HG02970 (cell line): ENCODE results near the gene ETS1.

ENCODE experiments used
- ATAC-seq: cut with Tn5 transposase; IDR thresholded peaks from one replicate; pipeline ENCODE4 v1.9.1; 2021; ENCODE audit warnings: mild to moderate bottlenecking, moderate library complexity, moderate number of reproducible peaks; ENCODE audit not compliant: unreplicated experiment, low FRiP score

ETS1 gene

DNA sequence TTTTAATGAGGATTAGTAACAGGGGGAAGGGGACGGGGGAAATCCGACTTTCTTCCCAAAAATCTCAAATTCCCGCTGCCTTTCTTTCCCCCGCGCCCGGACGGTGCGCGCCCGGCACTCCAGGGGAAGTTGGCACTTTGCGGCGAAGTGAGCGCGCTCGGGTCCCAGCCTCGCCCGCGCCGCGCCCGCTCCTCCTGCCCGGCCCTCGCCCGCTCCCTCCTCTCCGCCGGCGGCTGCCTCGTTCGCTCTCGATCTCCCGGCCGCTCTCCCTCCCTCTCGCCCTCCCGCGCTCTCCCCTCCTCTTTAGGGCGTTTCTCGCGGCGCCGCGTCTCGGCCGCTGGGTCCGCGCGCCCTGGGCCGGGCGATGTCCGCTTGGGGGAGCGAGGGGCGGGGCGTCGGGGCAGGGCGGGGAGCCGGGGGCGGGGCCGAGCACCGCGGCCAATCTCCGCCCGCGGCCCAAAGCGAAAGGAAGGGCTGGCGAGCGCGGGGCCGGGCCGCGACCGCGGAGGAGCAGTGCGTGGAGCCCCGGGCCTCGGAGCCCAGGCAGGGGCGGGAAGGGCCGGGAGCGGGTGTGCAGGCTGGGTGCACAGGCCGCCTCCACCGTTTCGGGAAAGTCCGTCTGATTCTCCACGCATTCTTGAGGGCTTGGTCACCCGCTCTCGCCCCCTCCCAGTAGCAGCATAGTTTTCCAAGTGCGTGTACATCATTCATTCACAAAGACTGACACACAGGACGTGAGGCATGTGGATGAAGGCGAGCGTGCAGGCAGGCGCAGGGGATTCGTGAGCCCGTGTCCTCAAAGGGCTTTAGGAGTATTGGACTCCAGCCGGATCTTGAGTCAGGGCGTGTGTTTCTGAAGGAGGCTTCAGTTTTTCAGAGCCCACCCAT is 65.1 kb downstream of the ETS1 start:
- ATAC-seq = peak; percentile 79

GRCh38 chr11:128521682-128522054 is 65.7 kb downstream of the ETS1 start:
- ATAC-seq = no peak

DNA sequence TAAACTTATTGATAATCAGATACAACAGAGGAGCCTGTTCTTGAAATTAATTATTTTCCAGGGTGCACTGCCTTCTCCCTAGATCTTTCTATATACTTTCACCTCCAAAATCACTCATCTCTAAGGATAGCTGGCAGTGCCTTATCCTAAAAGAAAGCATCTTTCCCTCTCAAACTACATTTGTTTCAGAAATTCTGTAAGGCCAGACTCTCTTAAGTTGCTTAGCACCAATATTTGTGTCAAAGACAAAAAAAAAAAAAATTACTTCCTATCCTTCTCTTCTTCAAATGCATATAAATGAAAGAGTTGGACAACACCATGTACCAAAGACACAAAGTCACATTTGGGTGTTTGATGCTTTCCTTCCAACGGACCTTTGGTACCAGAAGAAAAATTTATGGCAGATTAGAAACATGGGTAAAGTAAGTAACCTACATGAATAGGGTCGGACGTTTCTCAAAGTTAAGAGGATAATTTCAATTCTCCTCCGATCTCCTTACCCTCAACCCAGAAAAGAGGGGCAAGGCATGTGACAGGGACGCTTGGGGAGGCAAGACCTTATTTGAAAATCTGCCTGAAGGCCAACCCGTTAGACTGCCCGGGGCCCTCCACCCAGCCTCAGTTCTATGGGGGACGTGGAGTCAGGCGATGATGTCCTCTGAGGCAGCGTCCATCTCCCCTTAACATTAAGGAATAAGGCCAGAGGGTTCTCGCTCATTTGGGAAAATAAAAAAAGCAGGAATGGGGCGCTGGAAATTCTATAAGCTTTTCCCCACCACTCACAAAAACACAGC is 66.3 kb downstream of the ETS1 start:
- ATAC-seq = no peak

- no peak for ATAC-seq
These were observed 67.0 kb downstream of the ETS1 start for GRCh38 chr11:128520206-128520887.

DNA sequence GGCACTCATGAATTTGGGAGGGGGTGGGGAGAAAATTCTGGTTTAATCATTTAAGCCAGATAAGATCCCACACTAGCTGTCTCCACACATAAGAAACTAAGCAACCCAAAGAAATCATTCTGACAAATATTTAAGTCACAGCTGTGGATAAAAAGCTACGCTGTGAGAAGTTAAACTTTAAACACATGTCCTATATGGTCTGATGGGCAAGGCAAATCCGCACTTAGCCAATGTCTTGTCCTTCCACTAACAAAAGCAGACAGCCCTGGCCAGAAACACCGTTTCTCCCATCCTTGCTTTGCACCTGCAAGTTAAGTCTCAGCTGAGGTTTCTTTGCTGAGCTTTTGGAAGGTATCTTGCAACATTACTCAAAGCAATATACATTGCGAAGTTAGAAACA is 68.0 kb downstream of the ETS1 start:
- ATAC-seq = no peak

DNA sequence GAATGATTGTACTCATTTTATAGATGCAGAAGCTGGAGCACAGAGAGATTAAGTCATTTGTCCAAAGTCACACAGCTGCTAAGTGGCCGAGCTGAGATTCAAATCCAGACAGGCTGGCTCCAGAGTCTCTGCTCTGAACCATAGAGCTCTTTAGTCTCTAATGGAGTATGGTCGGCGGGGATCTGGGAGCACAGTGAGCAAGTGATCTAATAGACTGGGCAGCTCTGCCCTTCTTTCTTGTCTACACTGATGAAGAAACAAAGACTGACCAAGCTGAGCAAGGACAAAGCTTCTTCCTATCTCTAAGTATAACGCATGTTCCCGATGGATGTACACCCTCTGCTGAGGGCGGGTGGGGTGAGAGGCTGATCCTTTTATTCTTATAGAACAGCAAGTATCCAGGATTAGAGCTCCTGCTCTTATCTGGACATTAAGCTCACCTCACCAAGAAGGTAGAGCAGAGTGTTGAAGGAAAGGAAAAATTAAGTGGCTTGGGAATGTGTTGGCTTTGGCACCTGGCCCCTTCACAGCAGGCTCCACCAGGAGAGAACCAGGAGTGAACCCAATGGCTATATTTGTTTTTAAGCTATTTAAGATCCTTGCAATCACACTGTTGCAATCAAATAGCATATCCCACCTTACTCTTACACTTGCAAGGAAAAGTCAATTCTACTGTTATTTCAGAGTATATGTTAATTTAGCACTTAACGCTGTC is 68.7 kb downstream of the ETS1 start:
- no peak for ATAC-seq

- no peak for ATAC-seq
These were observed 69.7 kb downstream of the ETS1 start for GRCh38 chr11:128517451-128518230.

GRCh38 chr11:128516886-128517285 is 70.5 kb downstream of the ETS1 start:
- ATAC-seq = no peak

DNA sequence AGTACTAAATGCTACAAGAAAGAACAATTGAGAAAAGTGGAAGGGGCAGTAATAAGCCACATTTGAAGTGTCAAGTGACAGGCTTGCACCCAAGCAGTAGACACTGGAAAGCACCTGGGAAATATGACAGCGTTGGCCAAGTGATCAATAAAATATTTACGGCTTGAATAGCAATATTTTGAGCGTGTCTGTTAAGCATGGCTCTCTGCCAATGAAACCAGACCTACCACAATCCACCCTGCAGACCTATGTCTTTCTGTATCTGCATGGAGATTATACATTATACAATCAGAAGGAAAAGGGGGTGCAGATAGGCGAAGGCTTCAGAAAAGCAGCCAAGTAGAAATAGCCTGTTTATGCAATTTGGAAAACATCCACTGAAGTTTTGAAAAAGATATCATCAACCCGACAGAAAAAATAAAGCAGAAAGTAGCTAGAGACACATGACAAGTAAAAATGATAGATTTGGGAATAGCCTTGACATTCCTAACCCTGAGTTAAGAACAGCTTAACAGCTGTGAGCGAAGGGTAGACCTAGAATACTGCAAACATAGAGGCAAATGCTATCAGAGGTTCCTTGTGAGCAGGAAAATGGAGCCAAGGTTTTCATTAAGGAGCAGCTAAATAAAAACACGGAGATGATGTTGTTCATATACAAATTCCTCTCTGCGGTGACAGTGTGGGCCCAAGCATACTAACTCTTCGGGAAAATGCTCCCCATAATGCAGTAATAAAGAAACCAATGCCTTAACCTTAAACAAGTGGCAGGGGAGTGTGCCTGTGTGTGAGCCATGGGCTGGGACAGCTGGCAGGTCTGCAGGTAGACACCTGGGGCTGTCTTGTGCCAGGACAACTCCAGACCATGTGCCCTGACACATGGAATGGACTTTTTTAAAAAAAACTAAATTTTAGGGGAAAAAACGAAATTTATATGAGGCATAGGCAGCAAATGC is 71.3 kb downstream of the ETS1 start:
- no peak for ATAC-seq

DNA sequence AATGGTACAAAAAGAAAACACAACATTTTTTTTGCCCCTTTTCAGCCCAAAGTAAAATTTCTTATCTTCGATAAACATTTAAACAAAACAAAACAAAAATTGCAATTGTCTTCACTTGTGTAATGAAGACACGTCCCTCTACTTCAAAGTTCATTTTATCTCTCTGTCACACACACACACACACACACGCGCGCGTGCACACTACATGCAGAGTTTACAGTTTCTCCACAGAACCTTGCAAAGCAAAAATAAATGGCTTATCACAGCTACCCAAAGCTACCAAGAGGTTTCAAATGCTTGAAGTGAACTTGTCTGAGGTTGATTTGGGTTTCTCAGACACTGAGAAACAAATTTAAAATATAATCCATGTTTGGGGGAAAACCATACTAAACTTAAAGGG is 72.3 kb downstream of the ETS1 start:
- ATAC-seq = no peak

GRCh38 chr11:128513915-128514681 is 73.3 kb downstream of the ETS1 start:
- no peak for ATAC-seq

GRCh38 chr11:128512474-128512996 is 74.8 kb downstream of the ETS1 start:
- no peak for ATAC-seq

GRCh38 chr11:128511712-128512111 is 75.6 kb downstream of the ETS1 start:
- no peak for ATAC-seq

DNA sequence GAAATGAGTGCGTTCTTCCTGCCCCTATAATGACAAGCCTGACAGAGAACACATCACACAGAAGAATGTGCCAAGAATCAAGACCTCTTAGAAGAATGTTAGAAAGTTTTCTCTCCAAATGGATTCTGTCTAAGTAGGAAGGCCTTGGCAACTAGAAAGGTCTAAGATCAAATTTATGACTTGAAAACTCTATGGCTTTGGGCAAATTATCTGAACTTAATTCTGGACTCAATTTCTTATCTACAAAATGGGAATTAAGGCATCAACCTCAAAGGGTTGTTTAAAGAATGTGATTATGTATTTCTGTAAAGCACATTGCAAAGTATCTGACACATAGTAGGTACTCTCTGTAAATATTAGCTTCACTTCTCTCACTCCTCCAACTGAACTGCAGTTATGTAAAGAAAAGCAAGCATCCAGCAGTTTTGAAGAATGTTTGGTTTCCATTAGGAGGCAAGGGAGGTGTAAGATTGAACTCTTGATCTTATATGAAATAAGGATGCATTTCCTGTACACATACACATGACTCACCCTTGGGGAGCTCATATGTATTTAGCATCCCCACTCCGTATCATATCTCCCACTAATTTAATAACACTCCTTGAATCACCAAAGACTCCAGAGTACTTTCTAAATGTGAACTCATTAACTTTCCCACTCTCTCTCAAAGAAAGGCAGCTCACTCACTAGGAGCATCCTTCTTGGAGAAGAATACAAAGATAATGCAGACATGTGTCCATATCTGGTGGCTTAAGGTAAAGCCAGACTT is 77.6 kb downstream of the ETS1 start:
- no peak for ATAC-seq

DNA sequence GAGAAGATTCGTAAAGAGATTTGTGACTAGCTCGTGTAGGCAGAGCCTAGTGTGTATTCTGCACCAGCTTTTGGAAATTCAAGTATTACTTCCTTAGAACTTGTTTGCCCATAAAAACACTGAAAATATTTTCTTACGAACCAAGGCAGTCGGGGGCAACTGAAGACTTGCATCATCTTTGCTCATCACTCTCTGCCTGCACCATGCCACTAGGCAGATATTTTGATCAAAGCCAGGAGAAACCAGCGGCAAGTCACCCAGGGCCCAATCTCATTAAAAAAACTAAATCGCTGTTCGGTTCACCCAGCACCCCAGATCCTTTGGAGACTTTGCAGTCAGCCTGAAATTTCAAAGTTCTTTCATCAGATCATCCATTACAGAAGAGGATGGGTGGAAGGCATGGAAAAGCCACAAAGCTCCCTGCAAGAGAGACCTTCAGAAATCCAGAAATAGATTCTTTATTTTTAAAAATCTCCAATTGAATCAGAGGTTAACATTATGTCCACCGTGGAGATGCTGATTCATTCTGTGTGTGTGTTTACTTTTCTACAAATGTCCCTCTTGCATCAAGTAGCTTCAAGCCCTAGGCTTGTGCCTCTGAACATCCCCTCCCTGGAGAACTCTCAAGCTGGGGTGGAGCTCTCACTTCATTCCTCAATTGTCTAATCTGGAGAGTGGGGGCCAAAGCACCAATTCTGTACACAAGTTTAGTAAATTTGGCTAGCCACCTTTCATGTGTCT is 78.4 kb downstream of the ETS1 start:
- no peak for ATAC-seq

DNA sequence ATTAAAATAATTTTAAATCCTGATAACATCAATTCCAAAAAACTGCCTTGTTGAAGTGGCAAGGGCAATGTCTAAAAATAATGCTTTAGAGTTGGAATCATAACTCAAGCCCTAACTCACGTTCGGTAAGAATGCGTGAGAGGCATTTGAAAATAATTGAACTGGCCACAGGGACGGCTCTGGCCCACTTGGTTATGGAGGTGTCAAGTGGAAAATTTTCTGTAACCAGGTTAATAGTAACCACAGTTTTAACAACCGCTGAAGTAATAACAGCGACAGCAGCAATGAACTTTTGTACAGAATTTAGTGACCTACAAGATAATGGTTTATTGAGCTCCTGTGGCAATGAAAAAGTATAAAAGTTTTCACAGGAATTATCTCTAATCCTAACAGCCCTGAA is 79.4 kb downstream of the ETS1 start:
- ATAC-seq = no peak
